Testis (tissue), 2 donors: Measurements from ENCODE around the gene GYG2.

Experiments
- CTCF ChIP-seq, 3 experiments: fragments of 450-650 bp in 2 of 3; fragments of 200-600 bp in 1 of 3; sonication (generic) in 1 of 3; IDR thresholded peaks; one replicate each; pipeline ENCODE4 v1.5.1; 2016 to 2019; ENCODE audit warnings: antibody characterized with exemption in 3 of 3, mild to moderate bottlenecking in 2 of 3, moderate library complexity in 1 of 3
- POLR2A ChIP-seq: fragments of 450-650 bp; IDR thresholded peaks from one replicate; pipeline ENCODE4 v1.6.1; 2017; ENCODE audit warnings: antibody characterized with exemption, mild to moderate bottlenecking, moderate library complexity

- TF ChIP-seq CTCF (IDR thresholded peaks at IDR 0.05) (no peak), POLR2A (no peak)
These were observed 45.7 kb downstream of the GYG2 start for GRCh38 chrX:2874222-2875135.
